H1 (cell line): Measurements from ENCODE around the gene UBA5.
"Not testable (repeated sequence)": the region's sequence is repeated elsewhere in the genome, so short reads cannot be mapped to it uniquely, and the experiment has no call there.

Experiments used
- EZH2 ChIP-seq: fragments of 200-600 bp; sonication (generic); IDR thresholded peaks from 2 replicates; pipeline ENCODE4 v1.7.1; 2012; ENCODE audit warnings: low read depth, mild to moderate bottlenecking, moderate library complexity, low read length, inconsistent platforms; ENCODE audit not compliant: severe bottlenecking
- POLR2A ChIP-seq, 2 experiments: IDR thresholded peaks; 1 replicate in 1 of 2; 2 replicates in 1 of 2; pipeline ENCODE4 v1.6.1; 2011; ENCODE audit warnings: low read depth in 2 of 2, low read length in 2 of 2, mild to moderate bottlenecking in 2 of 2; ENCODE audit errors: control extremely low read depth in 1 of 2
- SIN3A ChIP-seq, 2 experiments: IDR thresholded peaks in 1 of 2; conservative IDR thresholded peaks in 1 of 2; 2 replicates each; pipeline ENCODE4 v1.6.1; 2011 to 2012; ENCODE audit warnings: low read length in 2 of 2, improper control_type of control experiment in 1 of 2, low read depth in 1 of 2, mild to moderate bottlenecking in 1 of 2
- ZNF274 ChIP-seq: IDR thresholded peaks from 2 replicates; pipeline ENCODE4 v1.7.0; 2012; ENCODE audit warnings: low read length, borderline replicate concordance; ENCODE audit errors: extremely low read depth
- TF ChIP-seq, protein P1 (sequence below), 3 experiments: IDR thresholded peaks; 1 replicate in 2 of 3; 2 replicates in 1 of 3; pipeline versions ENCODE4 v1.5.1 to v1.6.1; 2011; ENCODE audit warnings: low read length in 3 of 3, mild to moderate bottlenecking in 3 of 3, inconsistent platforms in 2 of 3, low read depth in 1 of 3, moderate library complexity in 1 of 3; ENCODE audit not compliant: insufficient read depth in 1 of 3; ENCODE audit errors: control extremely low read depth in 1 of 3

- not testable (repeated sequence) for TF ChIP-seq ZNF274; EZH2; SIN3A (conservative IDR thresholded peaks at IDR 0.05 in 1 of 2, IDR thresholded peaks at IDR 0.05 in 1 of 2; ENCODE audit: low read depth in 1 of 2, low read length in 2 of 2); POLR2A (IDR thresholded peaks at IDR 0.05; ENCODE audit: control extremely low read depth in 1 of 2, low read depth in 2 of 2, low read length in 2 of 2)
- TF ChIP-seq, protein P1, sequence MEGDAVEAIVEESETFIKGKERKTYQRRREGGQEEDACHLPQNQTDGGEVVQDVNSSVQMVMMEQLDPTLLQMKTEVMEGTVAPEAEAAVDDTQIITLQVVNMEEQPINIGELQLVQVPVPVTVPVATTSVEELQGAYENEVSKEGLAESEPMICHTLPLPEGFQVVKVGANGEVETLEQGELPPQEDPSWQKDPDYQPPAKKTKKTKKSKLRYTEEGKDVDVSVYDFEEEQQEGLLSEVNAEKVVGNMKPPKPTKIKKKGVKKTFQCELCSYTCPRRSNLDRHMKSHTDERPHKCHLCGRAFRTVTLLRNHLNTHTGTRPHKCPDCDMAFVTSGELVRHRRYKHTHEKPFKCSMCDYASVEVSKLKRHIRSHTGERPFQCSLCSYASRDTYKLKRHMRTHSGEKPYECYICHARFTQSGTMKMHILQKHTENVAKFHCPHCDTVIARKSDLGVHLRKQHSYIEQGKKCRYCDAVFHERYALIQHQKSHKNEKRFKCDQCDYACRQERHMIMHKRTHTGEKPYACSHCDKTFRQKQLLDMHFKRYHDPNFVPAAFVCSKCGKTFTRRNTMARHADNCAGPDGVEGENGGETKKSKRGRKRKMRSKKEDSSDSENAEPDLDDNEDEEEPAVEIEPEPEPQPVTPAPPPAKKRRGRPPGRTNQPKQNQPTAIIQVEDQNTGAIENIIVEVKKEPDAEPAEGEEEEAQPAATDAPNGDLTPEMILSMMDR (IDR thresholded peaks at IDR 0.05; ENCODE audit: control extremely low read depth in 1 of 3, insufficient read depth in 1 of 3, low read depth in 1 of 3, low read length in 3 of 3) = not testable (repeated sequence)
Observed at GRCh38 chr3:132615301-132615700, 44.8 kb upstream of the UBA5 start.
